Measurements from ENCODE around the gene MEPE. TPM values are rescaled to one million over a fixed set of nuclear protein-coding genes. Genes with fewer than 3 reads are reported as not detected.

The MEPE gene
- total RNA-seq, 4 donors from 2014 or later: not detected

GRCh38 chr4:87802858-87803257, 29.9 kb upstream of the MEPE start:
- Histone ChIP-seq H3K4me1 (no peaks in the 10 kb centered on the region), H3K36me3 (no peaks in the 10 kb centered on the region), H3K4me3 (no peak overlapping the region), H3K9me3 (no peaks in the 10 kb centered on the region), H3K27ac (no peak overlapping the region), H3K27me3 (no peaks in the 10 kb centered on the region)
- TF ChIP-seq CTCF (IDR thresholded peaks at IDR 0.05): no peak
- no peak for TF ChIP-seq EP300 (IDR thresholded peaks at IDR 0.05)
- TF ChIP-seq POLR2AphosphoS5 (IDR thresholded peaks at IDR 0.05): no peak
- TF ChIP-seq POLR2A (IDR thresholded peaks at IDR 0.05): no peak
- no peak for DNase-seq (ENCODE audit: low spot score in 2 of 2)

- Histone ChIP-seq H3K27ac (no peak overlapping the region), H3K4me1 (no peaks in the 10 kb centered on the region), H3K9me3 (no peaks in the 10 kb centered on the region), H3K27me3 (no peaks in the 10 kb centered on the region), H3K4me3 (no peak overlapping the region), H3K36me3 (no peaks in the 10 kb centered on the region)
- no peak for TF ChIP-seq POLR2A (IDR thresholded peaks at IDR 0.05)
- no peak for TF ChIP-seq CTCF (IDR thresholded peaks at IDR 0.05)
- TF ChIP-seq EP300 (IDR thresholded peaks at IDR 0.05): no peak
- no peak for TF ChIP-seq POLR2AphosphoS5 (IDR thresholded peaks at IDR 0.05)
- 82% methylated on average over 2 of the region's 2 CpGs for WGBS
- no peak for DNase-seq (ENCODE audit: low spot score in 2 of 2)
Observed at GRCh38 chr4:87803421-87803820, 29.3 kb upstream of the MEPE start.

- Histone ChIP-seq H3K4me3 (no peak overlapping the region), H3K27me3 (no peaks in the 10 kb centered on the region), H3K27ac (no peak overlapping the region), H3K9me3 (no peaks in the 10 kb centered on the region), H3K36me3 (no peaks in the 10 kb centered on the region), H3K4me1 (no peaks in the 10 kb centered on the region)
- no peak for DNase-seq (ENCODE audit: low spot score in 2 of 2)
- TF ChIP-seq CTCF (IDR thresholded peaks at IDR 0.05) (no peak), POLR2AphosphoS5 (IDR thresholded peaks at IDR 0.05) (no peak)
- WGBS: 30% methylated on average over 2 of the region's 2 CpGs
Observed at GRCh38 chr4:87804871-87805270, 27.9 kb upstream of the MEPE start.

- Histone ChIP-seq H3K4me1 (no peaks in the 10 kb centered on the region), H3K9me3 (no peaks in the 10 kb centered on the region), H3K4me3 (no peak overlapping the region), H3K27me3 (no peaks in the 10 kb centered on the region), H3K27ac (no peak overlapping the region), H3K36me3 (no peaks in the 10 kb centered on the region)
- 58% methylated on average over 2 of the region's 2 CpGs for WGBS
- TF ChIP-seq CTCF (IDR thresholded peaks at IDR 0.05) (no peak), POLR2A (IDR thresholded peaks at IDR 0.05) (no peak), POLR2AphosphoS5 (IDR thresholded peaks at IDR 0.05) (no peak), EP300 (IDR thresholded peaks at IDR 0.05) (no peak)
- no peak for DNase-seq (ENCODE audit: low spot score in 2 of 2)
Observed at GRCh38 chr4:87805971-87806370, 26.8 kb upstream of the MEPE start.

- Histone ChIP-seq H3K9me3 (no peaks in the 10 kb centered on the region), H3K27me3 (no peaks in the 10 kb centered on the region), H3K4me3 (no peak overlapping the region), H3K27ac (no peak overlapping the region), H3K36me3 (no peaks in the 10 kb centered on the region), H3K4me1 (no peaks in the 10 kb centered on the region)
- WGBS: 89% methylated on average over 3 of the region's 3 CpGs
- DNase-seq (ENCODE audit: low spot score in 2 of 2): no peak
- no peak for TF ChIP-seq EP300 (IDR thresholded peaks at IDR 0.05)
- TF ChIP-seq POLR2AphosphoS5 (IDR thresholded peaks at IDR 0.05): no peak
- no peak for TF ChIP-seq CTCF (IDR thresholded peaks at IDR 0.05)
- no peak for TF ChIP-seq POLR2A (IDR thresholded peaks at IDR 0.05)
Observed at GRCh38 chr4:87806520-87806919, 26.2 kb upstream of the MEPE start.
